Islet precursor cell (in vitro differentiated cells): ENCODE measurements around the gene PSMC5.
"Not testable (repeated sequence)": the region's sequence is repeated elsewhere in the genome, so short reads cannot be mapped to it uniquely, and the experiment has no call there.

Experiments
- DNase-seq: peaks from one replicate; pipeline ENCODE4 v3.0.0-alpha.2; 2018

PSMC5 gene

GRCh38 chr17:63874061-63874626 is 46.9 kb downstream of the PSMC5 start:
- DNase-seq, result not testable (repeated sequence)

- not testable (repeated sequence) for DNase-seq
Observed at GRCh38 chr17:63874693-63875092, 47.5 kb downstream of the PSMC5 start.

- not testable (repeated sequence) for DNase-seq
Observed at GRCh38 chr17:63878413-63878812, 51.2 kb downstream of the PSMC5 start.

GRCh38 chr17:63880706-63881105 is 53.5 kb downstream of the PSMC5 start:
- DNase-seq, result no peak

- peak; percentile 93 for DNase-seq
Observed at GRCh38 chr17:63881337-63881736, 54.1 kb downstream of the PSMC5 start.
